Prostate gland (tissue), 2 donors: ENCODE results near the gene MSX2.

ENCODE experiments used
- CTCF ChIP-seq, 4 experiments: fragments of 200-600 bp in 2 of 4; fragments of 450-650 bp in 2 of 4; sonication (generic) in 2 of 4; IDR thresholded peaks; 1 replicate in 3 of 4; 2 replicates in 1 of 4; pipeline ENCODE4 v1.5.1; 2016 to 2019; ENCODE audit warnings: antibody characterized with exemption in 4 of 4, mild to moderate bottlenecking in 2 of 4, moderate library complexity in 2 of 4
- POLR2A ChIP-seq: fragments of 450-650 bp; IDR thresholded peaks from one replicate; pipeline ENCODE4 v1.6.1; 2016; ENCODE audit warnings: antibody characterized with exemption, mild to moderate bottlenecking
- POLR2AphosphoS5 ChIP-seq: sonication (generic); formaldehyde crosslinking; IDR thresholded peaks from one replicate; pipeline ENCODE4 v1.6.1; 2017; ENCODE audit warnings: antibody characterized with exemption

GRCh38 chr5:174722500-174722899, 1.9 kb upstream of the MSX2 start:
- TF ChIP-seq CTCF (IDR thresholded peaks at IDR 0.05) = no peak
- no peak for TF ChIP-seq POLR2A
- TF ChIP-seq POLR2AphosphoS5 = no peak
